K562 (cell line): ENCODE data around the gene OTOG. TPM values are rescaled to one million over a fixed set of nuclear protein-coding genes. Genes with fewer than 3 reads are reported as not detected.

Source experiments
- ATAC-seq: fragments of 200-7000 bp; cut with Tn5 transposase; 3 replicates; pipeline ENCODE4 v1.9.1; 2020; ENCODE audit warnings: moderate library complexity
- BruUV-seq: library from RNA; stranded (reverse); fragments of 400-500 nt; replicated peaks from 2 replicates; lab custom pipeline; 2021; lab: Mats Ljungman, UMichigan
- CTCF ChIA-PET: fragments of 300-600 bp; formaldehyde crosslinking; extraction: SDS; loops from one replicate; lab custom pipeline; 2021; ENCODE audit warnings: low intra/inter-chr PET ratio; lab: Yijun Ruan, JAX
- POLR2A ChIA-PET: fragments of 300-600, 350-650 bp; sonication (Branson Sonifier 250); formaldehyde crosslinking; extraction: SDS; loops from one replicate; lab custom pipeline; 2021; ENCODE audit warnings: antibody characterized with exemption, inconsistent platforms; lab: Yijun Ruan, JAX
- DNase-seq, 4 experiments: peaks; one replicate each; pipeline versions ENCODE4 v3.0.0 to v3.0.0-alpha.2; 2011 to 2018; ENCODE audit warnings: low spot score in 3 of 4, mixed read lengths in 3 of 4; ENCODE audit errors: extremely low read depth in 1 of 4
- FAIRE-seq: peaks from 2 replicates; lab custom pipeline; 2011; peaks lifted over from hg19 to GRCh38; lab: Jason Lieb, UNC
- H2AFZ ChIP-seq: 2 replicates; pipeline ENCODE4 v1.6.0; 2011; ENCODE audit warnings: low read depth, low read length, control low read depth, inconsistent platforms
- H3K27ac ChIP-seq: fragments of 200-600 bp; 3 replicates; pipeline ENCODE4 v1.8.0; 2011; ENCODE audit warnings: low read depth, mild to moderate bottlenecking, control low read depth, inconsistent platforms, low read length, moderate library complexity, mixed read lengths; ENCODE audit errors: extremely low read depth
- H3K27me3 ChIP-seq, 2 experiments: fragments of 300-600 bp in 1 of 2; 2 replicates in 1 of 2; 3 replicates in 1 of 2; pipeline versions ENCODE4 v1.6.0 to v1.8.0; 2011; ENCODE audit warnings: inconsistent platforms in 2 of 2, low read length in 2 of 2, mild to moderate bottlenecking in 1 of 2, mixed read lengths in 1 of 2, moderate library complexity in 1 of 2; ENCODE audit not compliant: control insufficient read depth in 2 of 2, insufficient read depth in 2 of 2
- H3K36me3 ChIP-seq: fragments of 300-600 bp; 3 replicates; pipeline ENCODE4 v1.8.0; 2011; ENCODE audit warnings: mild to moderate bottlenecking, low read length, inconsistent platforms; ENCODE audit not compliant: control insufficient read depth, insufficient read depth
- H3K4me1 ChIP-seq, 2 experiments: fragments of 200-600 bp in 1 of 2; replicated peaks in 1 of 2; 2 replicates in 1 of 2; 3 replicates in 1 of 2; pipeline versions ENCODE4 v1.5.1 to v1.8.0; 2011; ENCODE audit warnings: inconsistent platforms in 2 of 2, low read length in 2 of 2, mild to moderate bottlenecking in 1 of 2, mixed read lengths in 1 of 2, moderate library complexity in 1 of 2; ENCODE audit not compliant: control insufficient read depth in 2 of 2, insufficient read depth in 2 of 2
- H3K4me2 ChIP-seq: 2 replicates; pipeline ENCODE4 v1.6.1; 2011; ENCODE audit warnings: low read length, control low read depth, inconsistent platforms, mixed read lengths; ENCODE audit not compliant: insufficient read depth
- H3K4me3 ChIP-seq: fragments of 200-600 bp; sonication (generic), shearing (Covaris generic); 2 replicates; pipeline ENCODE4 v1.5.1; 2016; ENCODE audit warnings: control low read depth, inconsistent platforms
- H3K79me2 ChIP-seq: fragments of 200-600 bp; 3 replicates; pipeline ENCODE4 v1.8.0; 2011; ENCODE audit warnings: low read length, inconsistent platforms; ENCODE audit not compliant: control insufficient read depth, insufficient read depth
- H3K9ac ChIP-seq, 2 experiments: 2 replicates each; pipeline versions ENCODE4 v1.6.0 to v1.6.1; 2011; ENCODE audit warnings: low read depth in 2 of 2, low read length in 2 of 2, control low read depth in 1 of 2, inconsistent platforms in 1 of 2, mild to moderate bottlenecking in 1 of 2, mixed read lengths in 1 of 2; ENCODE audit not compliant: insufficient read depth in 1 of 2
- H3K9me1 ChIP-seq: one replicate; pipeline ENCODE4 v1.6.0; 2011; ENCODE audit warnings: inconsistent platforms, mild to moderate bottlenecking, low read length, moderate library complexity; ENCODE audit not compliant: control insufficient read depth, insufficient read depth
- H3K9me3 ChIP-seq: replicated peaks from 2 replicates; pipeline ENCODE4 v1.5.1; 2011; ENCODE audit warnings: low read depth, low read length, inconsistent platforms; ENCODE audit not compliant: control insufficient read depth, insufficient read depth
- H4K20me1 ChIP-seq: replicated peaks from 2 replicates; pipeline ENCODE4 v1.6.1; 2011; ENCODE audit warnings: low read length, inconsistent platforms, mixed read lengths; ENCODE audit not compliant: control insufficient read depth, insufficient read depth
- CBFA2T3 ChIP-seq: fragments of 450-650 bp; IDR thresholded peaks from 2 replicates; pipeline ENCODE4 v1.6.1; 2017
- CHD1 ChIP-seq: fragments of 200-600 bp; sonication (generic); IDR thresholded peaks from one replicate; pipeline ENCODE4 v1.6.1; 2012; ENCODE audit warnings: mild to moderate bottlenecking, moderate library complexity, low read length, inconsistent platforms
- E2F1 ChIP-seq: sonication (generic); formaldehyde crosslinking; IDR thresholded peaks from 2 replicates; pipeline ENCODE4 v1.8.1; 2023; ENCODE audit warnings: mild to moderate bottlenecking, missing genetic modification reagents, moderate library complexity
- ETV1 ChIP-seq: fragments of 450-650 bp; conservative IDR thresholded peaks from 2 replicates; pipeline ENCODE4 v1.6.1; 2016; ENCODE audit warnings: missing genetic modification characterization, control low read depth, low read depth, missing compliant biosample characterization
- PTRF ChIP-seq: fragments of 450-650 bp; IDR thresholded peaks from 2 replicates; pipeline ENCODE4 v1.6.1; 2016; ENCODE audit warnings: mild to moderate bottlenecking, missing genetic modification characterization, missing compliant biosample characterization
- RBM17 ChIP-seq: fragments of 200-400 bp; formaldehyde crosslinking; IDR thresholded peaks from 2 replicates; pipeline ENCODE4 v1.6.1; 2017; ENCODE audit warnings: low read depth, mild to moderate bottlenecking, low read length, borderline replicate concordance
- REST ChIP-seq, 2 experiments: fragments of 450-650 bp; formaldehyde crosslinking in 1 of 2; IDR thresholded peaks; 2 replicates each; pipeline versions ENCODE4 v1.4.0 to v1.6.1; 2014 to 2020; ENCODE audit warnings: mild to moderate bottlenecking in 2 of 2, borderline replicate concordance in 1 of 2, low read depth in 1 of 2
- SAFB2 ChIP-seq: fragments of 200-400 bp; formaldehyde crosslinking; IDR thresholded peaks from 2 replicates; pipeline ENCODE4 v1.6.1; 2018; ENCODE audit warnings: borderline replicate concordance, low read length, low read depth, moderate library complexity; ENCODE audit not compliant: severe bottlenecking
- TBL1XR1 ChIP-seq, 2 experiments: IDR thresholded peaks; 2 replicates each; pipeline ENCODE4 v1.6.1; 2012; ENCODE audit warnings: improper control_type of control experiment in 2 of 2, low read length in 2 of 2, mild to moderate bottlenecking in 1 of 2
- ZNF12 ChIP-seq: sonication (generic); formaldehyde crosslinking; IDR thresholded peaks from 2 replicates; pipeline ENCODE4 v1.4.0; 2020; ENCODE audit warnings: mild to moderate bottlenecking, missing genetic modification reagents
- ZNF408 ChIP-seq: fragments of 250-450 bp; sonication (Bioruptor Pico); IDR thresholded peaks from 2 replicates; pipeline ENCODE4 v1.4.0; 2020; ENCODE audit warnings: low read depth, mild to moderate bottlenecking, moderate library complexity
- WGBS: fragments of 100-300 bp; shearing (Covaris generic); methylation state at CpG from one replicate; pipeline ENCODE4 v1.1.6; 2016; ENCODE audit warnings: low coverage, mixed read lengths; ENCODE audit not compliant: insufficient coverage; ENCODE audit errors: missing lambda C conversion rate; 5-methylcytosine and 5-hydroxymethylcytosine counted together
- in situ Hi-C: fragments of 300-500 bp; cut with MboI; formaldehyde crosslinking; loops from 4 replicates; pipeline ENCODE4 v1.15.0; 2018; ENCODE audit warnings: inconsistent platforms, mixed read lengths
- intact Hi-C: fragments of 100-400 bp; cut with micrococcal nuclease; formaldehyde crosslinking; loops from 2 replicates; pipeline ENCODE4 v1.14.2; 2022
- polyA plus RNA-seq, 8 experiments: library from polyadenylated mRNA; depleted of rRNA in 4 of 8; stranded (reverse) in 5 of 8; unstranded in 3 of 8; fragments of >200 nt; fragmentation: Nextera tagmentation in 2 of 8; fragmentation: Illumina TruSeq in 1 of 8; extraction: Ambion mirVana in 2 of 8; extraction: Trizol in 1 of 8; gene quantifications; 2 replicates each; pipeline versions ENCODE4 v1.2.1 to v1.2.3, GENCODE V29; 2011 to 2014; ENCODE audit warnings: inconsistent platforms in 1 of 8, missing spikeins in 1 of 8
- total RNA-seq, 7 experiments: library from RNA; depleted of rRNA in 6 of 7; stranded (reverse); fragments of >200 nt in 6 of 7; fragmentation: Illumina TruSeq in 2 of 7; extraction: Trizol in 2 of 7; gene quantifications; 2 replicates each; pipeline versions ENCODE4 v1.2.1 to v1.2.3, GENCODE V29; 2011 to 2021; ENCODE audit warnings: low replicate concordance in 1 of 7

Gene OTOG
- total and polyA plus RNA-seq, 9 of the 15 experiments (the other 6 are each of a cell fraction or from before 2014, with no cell fraction given), result not detected

- H3K4me1 ChIP-seq, result no peaks in the 10 kb centered on the region
- H3K9me3 ChIP-seq, result no peaks in the 10 kb centered on the region
- in situ Hi-C loops (loop anchor here (5.0 kb wide), 1 partner anchor 381 kb away; no protein-coding TSS in a partner anchor), intact Hi-C loops (no loop called here)
- no peaks in the 10 kb centered on the region for H3K36me3 ChIP-seq
- no peak overlapping the region for H3K9ac ChIP-seq
- no peak overlapping the region for H3K27ac ChIP-seq
- H2AFZ ChIP-seq, result no peak overlapping the region
- H3K4me2 ChIP-seq, result no peak overlapping the region
- H3K9me1 ChIP-seq, result no peaks in the 10 kb centered on the region
- POLR2A ChIA-PET, result interaction anchor here (0.7 to 0.8 kb wide), 2 partner anchors 15 to 29 kb away, joined by 3 read pairs; no protein-coding TSS in a partner anchor
- H3K4me3 ChIP-seq, result no peak overlapping the region
- peaks cover 7% of the 10 kb centered on the region; the same call in 1 of the 2 replicates for H4K20me1 ChIP-seq
- no peaks in the 10 kb centered on the region for H3K79me2 ChIP-seq
- CTCF ChIA-PET, result no interaction called here
- peaks cover 0 to 14% of the 10 kb centered on the region in 2 experiments; a peak in 3 of 5 replicates for H3K27me3 ChIP-seq
- WGBS, result 0% methylated on average over 1 of the region's 1 CpG
- ATAC-seq, result no peak
- FAIRE-seq, result no peak
- BruUV-seq, result no TSS peak
- no peak for DNase-seq
- TF ChIP-seq PTRF (tag), result no peak
- no peak for TF ChIP-seq RBM17
- no peak for TF ChIP-seq REST (IDR thresholded peaks at IDR 0.05; ENCODE audit: borderline replicate concordance)
- TF ChIP-seq REST (CRISPR knock-in tag; IDR thresholded peaks at IDR 0.05; ENCODE audit: low read depth), result no peak
- TF ChIP-seq ETV1 (tag), result no peak
- TF ChIP-seq E2F1 (CRISPR knock-in tag), result no peak
- no peak for TF ChIP-seq SAFB2
- no peak for TF ChIP-seq TBL1XR1 (IDR thresholded peaks at IDR 0.05; ENCODE audit: low read length in 2 of 2)
- no peak for TF ChIP-seq CBFA2T3
- no peak for TF ChIP-seq ZNF12
- TF ChIP-seq CHD1, result no peak
- TF ChIP-seq ZNF408 (CRISPR knock-in tag), result no peak
Observed at GRCh38 chr11:17596310-17596669, 49.2 kb downstream of the OTOG start.
